SU-DHL-6 (cell line): ENCODE measurements around the gene KIDINS220.

Source experiments
- CTCF ChIP-seq: fragments of 200-600 bp; sonication (generic); IDR thresholded peaks from one replicate; pipeline ENCODE4 v1.5.1; 2017; ENCODE audit warnings: antibody characterized with exemption, mild to moderate bottlenecking, low read length, moderate library complexity; ENCODE audit not compliant: insufficient read depth, poor library complexity, severe bottlenecking
- EZH2phosphoT487 ChIP-seq: fragments of 200-600 bp; sonication (generic), shearing (Covaris generic); conservative IDR thresholded peaks from 2 replicates; pipeline ENCODE4 v1.6.1; 2018; ENCODE audit warnings: mild to moderate bottlenecking, antibody characterized with exemption, low read length, moderate library complexity, mixed read lengths

- TF ChIP-seq EZH2phosphoT487, result no peak
- no peak for TF ChIP-seq CTCF
Observed at GRCh38 chr2:8876628-8877027, 39.2 kb upstream of the KIDINS220 start.
